ENCODE data around the gene TRAPPC12. TPM values are rescaled to one million over a fixed set of nuclear protein-coding genes. Genes with fewer than 3 reads are reported as not detected.
"Not testable (repeated sequence)": the region's sequence is repeated elsewhere in the genome, so short reads cannot be mapped to it uniquely, and the experiment has no call there.

The TRAPPC12 gene
- total RNA-seq, 4 donors from 2014 or later = 125 to 157 (median 145) TPM

GRCh38 chr2:3489764-3490115, 110.2 kb downstream of the TRAPPC12 start:
- DNase-seq (ENCODE audit: low spot score in 2 of 2) = no peak
- Histone ChIP-seq H3K9me3 (peaks cover 0 to 3% (median 0%) of the 10 kb centered on the region in 4 donors), H3K27me3 (no peaks in the 10 kb centered on the region), H3K4me1 (peaks cover 0 to 40% (median 4%) of the 10 kb centered on the region in 4 donors), H3K36me3 (peaks cover 0 to 23% (median 0%) of the 10 kb centered on the region in 3 donors), H3K27ac (peak overlapping the region in 1 of 4 donors; percentile 65), H3K4me3 (no peak overlapping the region)
- 82 to 83% methylated on average over 15 to 16 of the region's 16 CpGs for WGBS, 2 donors
- TF ChIP-seq POLR2A (IDR thresholded peaks at IDR 0.05) = no peak
- no peak for TF ChIP-seq CTCF (IDR thresholded peaks at IDR 0.05)
- no peak for TF ChIP-seq EP300 (IDR thresholded peaks at IDR 0.05)

DNA sequence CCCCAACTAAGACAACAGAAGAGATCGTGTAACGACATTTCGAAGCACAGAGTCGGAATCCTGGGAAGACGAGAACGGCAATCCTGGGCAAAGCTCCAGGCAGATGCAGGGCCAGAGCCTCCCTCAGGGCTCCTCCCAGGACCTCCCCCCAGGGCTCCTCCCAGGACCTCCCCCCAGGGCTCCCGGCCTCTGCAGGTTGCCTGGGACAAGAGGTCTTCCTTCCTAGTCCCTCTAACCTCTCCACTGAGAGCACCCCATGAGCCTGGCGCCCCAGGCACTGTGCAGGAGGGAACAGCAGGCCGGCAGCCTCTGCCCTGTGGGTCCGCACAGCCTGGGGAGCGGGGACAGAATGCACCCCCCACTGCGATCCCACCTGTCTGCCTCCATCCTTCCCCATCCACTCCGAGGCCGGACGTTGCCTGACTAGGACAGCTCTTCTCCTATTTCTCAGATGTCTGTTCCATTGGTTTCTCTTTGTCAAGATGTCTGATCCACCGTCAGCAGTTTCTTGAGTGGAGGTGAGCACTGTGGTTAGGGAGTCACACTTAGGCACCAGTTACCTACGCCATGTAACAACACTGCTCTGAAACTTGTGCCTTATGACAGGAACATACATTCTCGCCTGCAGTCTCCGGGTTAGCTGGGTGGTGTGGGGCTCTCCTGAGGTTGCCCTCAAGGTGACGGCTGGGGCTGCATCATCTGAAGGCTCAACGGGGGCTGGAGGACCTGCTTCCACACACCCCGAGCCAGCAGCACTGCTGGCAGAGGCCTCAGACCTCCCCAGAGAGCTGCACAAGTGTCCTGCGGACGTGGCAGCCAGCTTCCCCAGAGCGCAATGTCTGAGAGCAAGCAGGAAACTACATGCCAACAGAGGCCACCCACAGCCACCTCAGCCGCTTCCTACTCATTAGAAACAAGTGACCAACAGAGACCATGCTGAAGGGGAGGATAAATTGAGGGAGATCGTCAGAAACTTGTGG, 111.0 kb downstream of the TRAPPC12 start:
- Histone ChIP-seq H3K4me3 (no peak overlapping the region), H3K4me1 (peaks cover 0 to 40% (median 4%) of the 10 kb centered on the region in 4 donors), H3K27me3 (no peaks in the 10 kb centered on the region), H3K9me3 (peaks cover 0 to 3% (median 0%) of the 10 kb centered on the region in 4 donors), H3K36me3 (peaks cover 0 to 24% (median 0%) of the 10 kb centered on the region in 3 donors), H3K27ac (peak overlapping the region in 2 of 4 donors; percentile 36 to 65)
- DNase-seq (ENCODE audit: low spot score in 2 of 2) = no peak
- 62 to 64% methylated on average over 26 to 27 of the region's 27 CpGs for WGBS, 2 donors
- no peak for TF ChIP-seq EP300 (IDR thresholded peaks at IDR 0.05)
- no peak for TF ChIP-seq CTCF (IDR thresholded peaks at IDR 0.05)

- 13 to 31% methylated on average over 6 of the region's 6 CpGs for WGBS, 2 donors
- Histone ChIP-seq H3K36me3 (peaks cover 0 to 24% (median 0%) of the 10 kb centered on the region in 3 donors), H3K4me1 (peaks cover 0 to 40% (median 4%) of the 10 kb centered on the region in 4 donors), H3K4me3 (no peak overlapping the region), H3K27ac (peak overlapping the region in 2 of 4 donors; percentile 1 to 65), H3K9me3 (peaks cover 0 to 3% (median 0%) of the 10 kb centered on the region in 4 donors), H3K27me3 (no peaks in the 10 kb centered on the region)
- TF ChIP-seq CTCF (IDR thresholded peaks at IDR 0.05) (no peak), EP300 (IDR thresholded peaks at IDR 0.05) (no peak), POLR2A (IDR thresholded peaks at IDR 0.05) (no peak)
- no peak for DNase-seq (ENCODE audit: low spot score in 2 of 2)
These were observed 111.8 kb downstream of the TRAPPC12 start for GRCh38 chr2:3491306-3491705.

- Histone ChIP-seq H3K4me1 (peaks cover 0 to 40% (median 4%) of the 10 kb centered on the region in 4 donors), H3K27ac (peak overlapping the region in 2 of 4 donors; percentile 2 to 65), H3K36me3 (peaks cover 0 to 24% (median 0%) of the 10 kb centered on the region in 3 donors), H3K4me3 (no peak overlapping the region), H3K9me3 (peaks cover 0 to 3% (median 0%) of the 10 kb centered on the region in 4 donors), H3K27me3 (no peaks in the 10 kb centered on the region)
- TF ChIP-seq POLR2A (IDR thresholded peaks at IDR 0.05) (no peak), EP300 (IDR thresholded peaks at IDR 0.05) (no peak), CTCF (IDR thresholded peaks at IDR 0.05) (no peak)
- 86 to 90% methylated on average over 17 of the region's 17 CpGs for WGBS, 2 donors
- no peak for DNase-seq (ENCODE audit: low spot score in 2 of 2)
These were observed 112.4 kb downstream of the TRAPPC12 start for GRCh38 chr2:3491716-3492474.

DNA sequence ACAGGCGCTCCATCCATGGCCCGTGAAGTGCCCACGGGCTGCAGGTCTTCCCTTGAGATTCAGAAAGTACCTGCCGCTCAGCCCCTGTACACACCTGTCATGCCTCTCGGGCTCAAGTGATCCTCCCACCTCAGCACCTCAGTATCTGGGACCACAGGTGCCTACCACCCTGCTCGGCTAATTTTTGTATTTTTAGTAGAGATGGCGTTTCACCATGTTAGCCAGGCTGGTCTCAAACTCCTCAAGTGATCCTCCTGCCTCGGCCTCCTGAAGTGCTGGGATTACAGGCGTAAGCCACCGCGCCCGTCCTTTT, 112.9 kb downstream of the TRAPPC12 start:
- H3K27ac ChIP-seq = peak overlapping the region in 3 of 4 donors; percentile 2 to 65 (median 52)
- WGBS, 2 donors = 83 to 86% methylated on average over 12 of the region's 12 CpGs
- H3K4me3 ChIP-seq = not testable (repeated sequence)

More for the DNA sequence above, 112.9 kb downstream of the TRAPPC12 start:
- Histone ChIP-seq H3K4me1 (peaks cover 0 to 35% (median 4%) of the 10 kb centered on the region in 4 donors), H3K36me3 (peaks cover 0 to 26% (median 0%) of the 10 kb centered on the region in 3 donors)
- H3K9me3 ChIP-seq; DNase-seq (ENCODE audit: low spot score in 2 of 2); H3K27me3 ChIP-seq: not testable (repeated sequence)

Data from tibial nerve (tissue), 4 donors.